SK-N-MC (cell line): ENCODE results near the gene KCNK15.

ENCODE experiments used
- EZH2 ChIP-seq: fragments of 200-600 bp; sonication (generic); IDR thresholded peaks from one replicate; pipeline ENCODE4 v1.6.1; 2017; ENCODE audit warnings: antibody characterized with exemption
- FOXP2 ChIP-seq: optimal IDR thresholded peaks from 2 replicates; pipeline ENCODE3; 2011; ENCODE audit warnings: mild to moderate bottlenecking, moderate library complexity; ENCODE audit not compliant: insufficient read depth; ENCODE audit errors: extremely low read length, control extremely low read depth
- POLR2AphosphoS5 ChIP-seq: IDR thresholded peaks from 2 replicates; pipeline ENCODE4 v1.6.1; 2012; ENCODE audit warnings: mild to moderate bottlenecking, low read depth, low read length, borderline replicate concordance

DNA sequence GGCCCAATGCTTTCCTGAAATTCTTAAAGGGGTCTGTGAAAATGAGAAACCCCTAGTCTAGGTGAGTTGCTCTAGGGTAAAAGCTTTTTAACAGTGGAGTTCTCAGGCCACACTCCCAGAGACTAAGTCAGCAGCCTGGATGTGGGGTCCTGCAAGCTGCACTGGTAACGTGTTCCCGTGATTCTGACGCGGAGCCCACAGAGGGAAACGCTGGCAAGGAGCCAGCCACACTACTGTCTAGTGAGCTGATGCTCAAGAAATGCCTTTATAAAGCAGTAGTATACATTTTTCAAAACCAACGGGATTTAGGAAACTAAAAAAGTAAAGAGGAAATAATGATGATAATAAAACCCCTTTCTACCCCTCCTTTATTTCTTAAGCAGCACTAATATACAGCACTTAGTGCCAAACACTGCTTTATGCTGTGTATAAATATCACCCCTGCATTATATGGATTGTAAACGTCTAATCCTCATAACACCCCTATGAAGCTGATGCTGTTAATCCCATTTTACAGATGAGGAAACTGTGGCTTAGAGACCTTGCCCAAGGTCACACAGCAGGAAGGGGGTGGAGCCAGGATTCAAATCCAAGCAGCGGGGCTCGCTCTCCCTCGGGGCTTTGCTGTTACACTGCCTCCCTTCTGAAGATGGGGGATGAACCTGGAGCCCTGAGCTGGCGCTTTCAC is 25.0 kb downstream of the KCNK15 start:
- TF ChIP-seq EZH2 (no peak), FOXP2 (no peak), POLR2AphosphoS5 (no peak)
